ENCODE measurements around the gene TIMM22. TPM values are rescaled to one million over a fixed set of nuclear protein-coding genes. Genes with fewer than 3 reads are reported as not detected.
"Not testable (repeated sequence)": the region's sequence is repeated elsewhere in the genome, so short reads cannot be mapped to it uniquely, and the experiment has no call there.

The TIMM22 gene
- total RNA-seq, 1 donor from 2014 or later, result 9.3 TPM

- DNase-seq (ENCODE audit: low spot score), result no peak
- intact Hi-C loops (cut with DNase I), result no loop called here
- peak; percentile 19 for ATAC-seq
Measured at GRCh38 chr17:969811-970355, 27.0 kb upstream of the TIMM22 start.

- intact Hi-C loops (cut with DNase I), result no loop called here
- ATAC-seq (no peak), DNase-seq (ENCODE audit: low spot score) (no peak)
Measured at GRCh38 chr17:970364-970763, 26.6 kb upstream of the TIMM22 start.

GRCh38 chr17:971861-972260 is 25.1 kb upstream of the TIMM22 start:
- DNase-seq (ENCODE audit: low spot score); ATAC-seq; intact Hi-C loops (cut with DNase I): not testable (repeated sequence)

- DNase-seq (ENCODE audit: low spot score) (no peak), ATAC-seq (peak; percentile 66)
- intact Hi-C loops (cut with DNase I), result no loop called here
Measured at GRCh38 chr17:973053-973452, 23.9 kb upstream of the TIMM22 start.

GRCh38 chr17:974778-975177 is 22.2 kb upstream of the TIMM22 start:
- intact Hi-C loops (cut with DNase I); DNase-seq (ENCODE audit: low spot score); ATAC-seq: not testable (repeated sequence)

GRCh38 chr17:975371-975915 is 21.5 kb upstream of the TIMM22 start:
- no peak for DNase-seq (ENCODE audit: low spot score)
- intact Hi-C loops (cut with DNase I), result no loop called here
- no peak for ATAC-seq

- ATAC-seq (no peak), DNase-seq (ENCODE audit: low spot score) (no peak)
- intact Hi-C loops (cut with DNase I), result no loop called here
Measured at GRCh38 chr17:976312-976711, 20.6 kb upstream of the TIMM22 start.

- ATAC-seq, result no peak
- intact Hi-C loops (cut with DNase I), result no loop called here
Measured at GRCh38 chr17:977166-977565, 19.8 kb upstream of the TIMM22 start.

GRCh38 chr17:978103-979093 is 18.5 kb upstream of the TIMM22 start:
- ATAC-seq, result no peak
- peak; percentile 65 for DNase-seq (ENCODE audit: low spot score)
- intact Hi-C loops (cut with DNase I), result no loop called here

More at GRCh38 chr17:977166-977565, 19.8 kb upstream of the TIMM22 start:
- DNase-seq (ENCODE audit: low spot score), result no peak

GRCh38 chr17:979212-979538 is 17.8 kb upstream of the TIMM22 start:
- ATAC-seq (no peak), DNase-seq (ENCODE audit: low spot score) (peak; percentile 67)
- intact Hi-C loops (cut with DNase I), result no loop called here

GRCh38 chr17:979539-980405 is 17.2 kb upstream of the TIMM22 start, which contains the start of gene NXN:
Gene NXN, minus strand, starts transcription at chr17:979776.
- DNase-seq (ENCODE audit: low spot score) (peak; percentile 94), ATAC-seq (peak; percentile 87)
- intact Hi-C loops (cut with DNase I), result loop anchor here (5.0 kb wide), 1 partner anchor 182 kb away; no protein-coding TSS in a partner anchor

- ATAC-seq, result peak; percentile 87
- intact Hi-C loops (cut with DNase I), result loop anchor here (5.0 kb wide), 1 partner anchor 183 kb away; no protein-coding TSS in a partner anchor
- peak; percentile 85 for DNase-seq (ENCODE audit: low spot score)
Measured at GRCh38 chr17:980406-981291, 16.3 kb upstream of the TIMM22 start.

- ATAC-seq (no peak), DNase-seq (ENCODE audit: low spot score) (no peak)
- intact Hi-C loops (cut with DNase I), result loop anchor here (5.0 kb wide), 1 partner anchor 184 kb away; no protein-coding TSS in a partner anchor
Measured at GRCh38 chr17:981292-981658, 15.7 kb upstream of the TIMM22 start.

- ATAC-seq (no peak), DNase-seq (ENCODE audit: low spot score) (no peak)
- intact Hi-C loops (cut with DNase I), result loop anchor here (5.0 kb wide), 1 partner anchor 187 kb away; no protein-coding TSS in a partner anchor
Measured at GRCh38 chr17:983921-984320, 13.0 kb upstream of the TIMM22 start.

GRCh38 chr17:986322-986929 is 10.5 kb upstream of the TIMM22 start:
- no peak for DNase-seq (ENCODE audit: low spot score)
- intact Hi-C loops (cut with DNase I), result no loop called here
- ATAC-seq, result no peak

- intact Hi-C loops (cut with DNase I), result no loop called here
- ATAC-seq, result no peak
- no peak for DNase-seq (ENCODE audit: low spot score)
Measured at GRCh38 chr17:987931-988330, 9.0 kb upstream of the TIMM22 start.

GRCh38 chr17:988561-988960 is 8.4 kb upstream of the TIMM22 start:
- intact Hi-C loops (cut with DNase I), result no loop called here
- ATAC-seq (no peak), DNase-seq (ENCODE audit: low spot score) (no peak)

GRCh38 chr17:992933-993332 is 4.0 kb upstream of the TIMM22 start:
- no peak for DNase-seq (ENCODE audit: low spot score)
- ATAC-seq, result no peak
- intact Hi-C loops (cut with DNase I), result no loop called here

All from sciatic nerve (tissue), 2 donors.